ENCODE results near the gene METTL17. TPM values are rescaled to one million over a fixed set of nuclear protein-coding genes. Genes with fewer than 3 reads are reported as not detected.

METTL17 gene
- total and polyA plus RNA-seq, 2 of the 13 experiments (the other 11 are each of a cell fraction or from before 2014, with no cell fraction given), result 122 to 199 TPM

GRCh38 chr14:20989787-20990600 lies at the start of gene METTL17 (continued):
- TF ChIP-seq, protein P1, sequence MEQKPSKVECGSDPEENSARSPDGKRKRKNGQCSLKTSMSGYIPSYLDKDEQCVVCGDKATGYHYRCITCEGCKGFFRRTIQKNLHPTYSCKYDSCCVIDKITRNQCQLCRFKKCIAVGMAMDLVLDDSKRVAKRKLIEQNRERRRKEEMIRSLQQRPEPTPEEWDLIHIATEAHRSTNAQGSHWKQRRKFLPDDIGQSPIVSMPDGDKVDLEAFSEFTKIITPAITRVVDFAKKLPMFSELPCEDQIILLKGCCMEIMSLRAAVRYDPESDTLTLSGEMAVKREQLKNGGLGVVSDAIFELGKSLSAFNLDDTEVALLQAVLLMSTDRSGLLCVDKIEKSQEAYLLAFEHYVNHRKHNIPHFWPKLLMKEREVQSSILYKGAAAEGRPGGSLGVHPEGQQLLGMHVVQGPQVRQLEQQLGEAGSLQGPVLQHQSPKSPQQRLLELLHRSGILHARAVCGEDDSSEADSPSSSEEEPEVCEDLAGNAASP (CRISPR knock-in tag; IDR thresholded peaks at IDR 0.05; ENCODE audit: borderline replicate concordance), result no peak
- TF ChIP-seq SALL1 (CRISPR knock-in tag; IDR thresholded peaks at IDR 0.05) (peak; percentile 78), GLMP (CRISPR knock-in tag; IDR thresholded peaks at IDR 0.05; ENCODE audit: borderline replicate concordance) (no peak), ZSCAN12 (CRISPR knock-in tag; IDR thresholded peaks at IDR 0.05) (0 out of 2 replicates have a peak, but pooled peaks have one; percentile 18), JUND (CRISPR knock-in tag; IDR thresholded peaks at IDR 0.05) (no peak), ZNF644 (CRISPR knock-in tag; IDR thresholded peaks at IDR 0.05; ENCODE audit: low read depth) (0 out of 2 replicates have a peak, but pooled peaks have one; percentile 5), ZNF777 (CRISPR knock-in tag; IDR thresholded peaks at IDR 0.05) (peak; percentile 31), GLI4 (CRISPR knock-in tag; IDR thresholded peaks at IDR 0.05; ENCODE audit: borderline replicate concordance) (no peak), ZBTB43 (CRISPR knock-in tag; conservative IDR thresholded peaks at IDR 0.05) (peak; percentile 50), RAD51 (IDR thresholded peaks at IDR 0.05; ENCODE audit: borderline replicate concordance) (no peak), DPF2 (CRISPR knock-in tag; IDR thresholded peaks at IDR 0.05; ENCODE audit: borderline replicate concordance, low read depth) (no peak), ZNF577 (CRISPR knock-in tag; IDR thresholded peaks at IDR 0.05; ENCODE audit: borderline replicate concordance, low read depth) (no peak), ZSCAN30 (CRISPR knock-in tag; IDR thresholded peaks at IDR 0.05) (no peak), ELF4 (CRISPR knock-in tag; IDR thresholded peaks at IDR 0.05; ENCODE audit: borderline replicate concordance) (no peak; the same call in 1 of the 2 replicates), NKX3-1 (CRISPR knock-in tag; IDR thresholded peaks at IDR 0.05) (0 out of 2 replicates have a peak, but pooled peaks have one; percentile 50), ZNF292 (CRISPR knock-in tag; IDR thresholded peaks at IDR 0.05; ENCODE audit: borderline replicate concordance, low read depth) (0 out of 2 replicates have a peak, but pooled peaks have one; percentile 37), RFXANK (CRISPR knock-in tag; IDR thresholded peaks at IDR 0.05) (no peak), ZNF263 (CRISPR knock-in tag; IDR thresholded peaks at IDR 0.05) (no peak), SOX5 (CRISPR knock-in tag; IDR thresholded peaks at IDR 0.05; ENCODE audit: borderline replicate concordance) (0 out of 2 replicates have a peak, but pooled peaks have one; percentile 21)
- TF ChIP-seq, protein P2, sequence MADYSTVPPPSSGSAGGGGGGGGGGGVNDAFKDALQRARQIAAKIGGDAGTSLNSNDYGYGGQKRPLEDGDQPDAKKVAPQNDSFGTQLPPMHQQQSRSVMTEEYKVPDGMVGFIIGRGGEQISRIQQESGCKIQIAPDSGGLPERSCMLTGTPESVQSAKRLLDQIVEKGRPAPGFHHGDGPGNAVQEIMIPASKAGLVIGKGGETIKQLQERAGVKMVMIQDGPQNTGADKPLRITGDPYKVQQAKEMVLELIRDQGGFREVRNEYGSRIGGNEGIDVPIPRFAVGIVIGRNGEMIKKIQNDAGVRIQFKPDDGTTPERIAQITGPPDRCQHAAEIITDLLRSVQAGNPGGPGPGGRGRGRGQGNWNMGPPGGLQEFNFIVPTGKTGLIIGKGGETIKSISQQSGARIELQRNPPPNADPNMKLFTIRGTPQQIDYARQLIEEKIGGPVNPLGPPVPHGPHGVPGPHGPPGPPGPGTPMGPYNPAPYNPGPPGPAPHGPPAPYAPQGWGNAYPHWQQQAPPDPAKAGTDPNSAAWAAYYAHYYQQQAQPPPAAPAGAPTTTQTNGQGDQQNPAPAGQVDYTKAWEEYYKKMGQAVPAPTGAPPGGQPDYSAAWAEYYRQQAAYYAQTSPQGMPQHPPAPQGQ (CRISPR knock-in tag; IDR thresholded peaks at IDR 0.05; ENCODE audit: borderline replicate concordance), result no peak
- TF ChIP-seq, protein P3, sequence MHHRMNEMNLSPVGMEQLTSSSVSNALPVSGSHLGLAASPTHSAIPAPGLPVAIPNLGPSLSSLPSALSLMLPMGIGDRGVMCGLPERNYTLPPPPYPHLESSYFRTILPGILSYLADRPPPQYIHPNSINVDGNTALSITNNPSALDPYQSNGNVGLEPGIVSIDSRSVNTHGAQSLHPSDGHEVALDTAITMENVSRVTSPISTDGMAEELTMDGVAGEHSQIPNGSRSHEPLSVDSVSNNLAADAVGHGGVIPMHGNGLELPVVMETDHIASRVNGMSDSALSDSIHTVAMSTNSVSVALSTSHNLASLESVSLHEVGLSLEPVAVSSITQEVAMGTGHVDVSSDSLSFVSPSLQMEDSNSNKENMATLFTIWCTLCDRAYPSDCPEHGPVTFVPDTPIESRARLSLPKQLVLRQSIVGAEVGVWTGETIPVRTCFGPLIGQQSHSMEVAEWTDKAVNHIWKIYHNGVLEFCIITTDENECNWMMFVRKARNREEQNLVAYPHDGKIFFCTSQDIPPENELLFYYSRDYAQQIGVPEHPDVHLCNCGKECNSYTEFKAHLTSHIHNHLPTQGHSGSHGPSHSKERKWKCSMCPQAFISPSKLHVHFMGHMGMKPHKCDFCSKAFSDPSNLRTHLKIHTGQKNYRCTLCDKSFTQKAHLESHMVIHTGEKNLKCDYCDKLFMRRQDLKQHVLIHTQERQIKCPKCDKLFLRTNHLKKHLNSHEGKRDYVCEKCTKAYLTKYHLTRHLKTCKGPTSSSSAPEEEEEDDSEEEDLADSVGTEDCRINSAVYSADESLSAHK (CRISPR knock-in tag; IDR thresholded peaks at IDR 0.05; ENCODE audit: borderline replicate concordance), result no peak

Data from HepG2 (cell line).